ENCODE data around the gene APOOL. TPM values are rescaled to one million over a fixed set of nuclear protein-coding genes. Genes with fewer than 3 reads are reported as not detected.

Gene APOOL
- total and polyA plus RNA-seq, 4 experiments from 2014 or later: 3.1 to 8.8 (median 5.6) TPM

- Histone ChIP-seq H3K27ac (ENCODE audit: low read depth, low read length) (no peak overlapping the region), H3K27me3 (ENCODE audit: insufficient read depth, low read length) (no peaks in the 10 kb centered on the region), H3K4me1 (ENCODE audit: insufficient read depth, low read length) (no peaks in the 10 kb centered on the region), H3K36me3 (ENCODE audit: insufficient read depth, low read length) (no peaks in the 10 kb centered on the region), H3K4me3 (ENCODE audit: low read length in 2 of 2) (no peak overlapping the region), H3K9me3 (ENCODE audit: control insufficient read depth in 1 of 2, low read length in 2 of 2) (no peaks in the 10 kb centered on the region)
- DNase-seq: no peak
- H3K4me1 Mint-ChIP-seq: no peaks in the 10 kb centered on the region
- H3K27ac Mint-ChIP-seq: no peak overlapping the region
- ChIA-PET POLR2A (ENCODE audit: partially characterized antibody) (no interaction called here), CTCF (ENCODE audit: partially characterized antibody) (interaction anchor here (1.3 kb wide), 1 partner anchor 33 kb away, joined by 3 read pairs; no protein-coding TSS in a partner anchor)
- H3K36me3 Mint-ChIP-seq: no peaks in the 10 kb centered on the region
- peaks cover 0 to 2% of the 10 kb centered on the region in 2 donors for H3K27me3 Mint-ChIP-seq
- no peak overlapping the region for H3K4me3 Mint-ChIP-seq
- no peaks in the 10 kb centered on the region for H3K9me3 Mint-ChIP-seq
- intact Hi-C loops (cut with micrococcal nuclease): no loop called here
Measured at GRCh38 chrX:85112293-85112692, 108.6 kb downstream of the APOOL start.

- Histone ChIP-seq H3K36me3 (ENCODE audit: insufficient read depth, low read length) (no peaks in the 10 kb centered on the region), H3K9me3 (ENCODE audit: control insufficient read depth in 1 of 2, low read length in 2 of 2) (no peaks in the 10 kb centered on the region), H3K4me3 (ENCODE audit: low read length in 2 of 2) (no peak overlapping the region), H3K27ac (ENCODE audit: low read depth, low read length) (no peak overlapping the region), H3K4me1 (ENCODE audit: insufficient read depth, low read length) (no peaks in the 10 kb centered on the region), H3K27me3 (ENCODE audit: insufficient read depth, low read length) (no peaks in the 10 kb centered on the region)
- no peak overlapping the region for H3K27ac Mint-ChIP-seq
- POLR2A ChIA-PET (ENCODE audit: partially characterized antibody): no interaction called here
- no peak for DNase-seq
- no peak overlapping the region for H3K4me3 Mint-ChIP-seq
- intact Hi-C loops (cut with micrococcal nuclease): no loop called here
- peaks cover 0 to 2% of the 10 kb centered on the region in 2 donors for H3K27me3 Mint-ChIP-seq
- H3K4me1 Mint-ChIP-seq: no peaks in the 10 kb centered on the region
- no peaks in the 10 kb centered on the region for H3K9me3 Mint-ChIP-seq
- CTCF ChIA-PET (ENCODE audit: partially characterized antibody): no interaction called here
- H3K36me3 Mint-ChIP-seq: no peaks in the 10 kb centered on the region
Measured at GRCh38 chrX:85113746-85114145, 110.1 kb downstream of the APOOL start.

- ChIA-PET POLR2A (ENCODE audit: partially characterized antibody) (no interaction called here), CTCF (ENCODE audit: partially characterized antibody) (no interaction called here)
- H3K4me1 ChIP-seq (ENCODE audit: insufficient read depth, low read length): no peaks in the 10 kb centered on the region
- intact Hi-C loops (cut with micrococcal nuclease): no loop called here
- no peaks in the 10 kb centered on the region for H3K4me1 Mint-ChIP-seq
- peaks cover 0 to 2% of the 10 kb centered on the region in 2 donors for H3K27me3 Mint-ChIP-seq
- no peak overlapping the region for H3K4me3 Mint-ChIP-seq
- H3K9me3 ChIP-seq (ENCODE audit: control insufficient read depth in 1 of 2, low read length in 2 of 2): no peaks in the 10 kb centered on the region
- no peaks in the 10 kb centered on the region for H3K27me3 ChIP-seq (ENCODE audit: insufficient read depth, low read length)
- no peaks in the 10 kb centered on the region for H3K36me3 ChIP-seq (ENCODE audit: insufficient read depth, low read length)
- no peak overlapping the region for H3K27ac ChIP-seq (ENCODE audit: low read depth, low read length)
- H3K27ac Mint-ChIP-seq: no peak overlapping the region
- H3K36me3 Mint-ChIP-seq: no peaks in the 10 kb centered on the region
- H3K9me3 Mint-ChIP-seq: no peaks in the 10 kb centered on the region
- DNase-seq: no peak
- no peak overlapping the region for H3K4me3 ChIP-seq (ENCODE audit: low read length in 2 of 2)
Measured at GRCh38 chrX:85114171-85114570, 110.5 kb downstream of the APOOL start.

- Mint-ChIP-seq H3K36me3 (no peaks in the 10 kb centered on the region), H3K9me3 (no peaks in the 10 kb centered on the region), H3K27ac (no peak overlapping the region), H3K27me3 (peaks cover 0 to 2% of the 10 kb centered on the region in 2 donors), H3K4me1 (no peaks in the 10 kb centered on the region), H3K4me3 (no peak overlapping the region)
- POLR2A ChIA-PET (ENCODE audit: partially characterized antibody): no interaction called here
- DNase-seq: no peak
- intact Hi-C loops (cut with micrococcal nuclease): no loop called here
- Histone ChIP-seq H3K9me3 (ENCODE audit: control insufficient read depth in 1 of 2, low read length in 2 of 2) (no peaks in the 10 kb centered on the region), H3K4me3 (ENCODE audit: low read length in 2 of 2) (no peak overlapping the region), H3K27ac (ENCODE audit: low read depth, low read length) (no peak overlapping the region), H3K36me3 (ENCODE audit: insufficient read depth, low read length) (no peaks in the 10 kb centered on the region), H3K4me1 (ENCODE audit: insufficient read depth, low read length) (no peaks in the 10 kb centered on the region), H3K27me3 (ENCODE audit: insufficient read depth, low read length) (no peaks in the 10 kb centered on the region)
- CTCF ChIA-PET (ENCODE audit: partially characterized antibody): no interaction called here
Measured at GRCh38 chrX:85114776-85115175, 111.1 kb downstream of the APOOL start.

- Histone ChIP-seq H3K27ac (ENCODE audit: low read depth, low read length) (no peak overlapping the region), H3K27me3 (ENCODE audit: insufficient read depth, low read length) (no peaks in the 10 kb centered on the region), H3K9me3 (ENCODE audit: control insufficient read depth in 1 of 2, low read length in 2 of 2) (no peaks in the 10 kb centered on the region), H3K4me1 (ENCODE audit: insufficient read depth, low read length) (no peaks in the 10 kb centered on the region), H3K36me3 (ENCODE audit: insufficient read depth, low read length) (no peaks in the 10 kb centered on the region), H3K4me3 (ENCODE audit: low read length in 2 of 2) (no peak overlapping the region)
- H3K27ac Mint-ChIP-seq: no peak overlapping the region
- ChIA-PET POLR2A (ENCODE audit: partially characterized antibody) (no interaction called here), CTCF (ENCODE audit: partially characterized antibody) (no interaction called here)
- intact Hi-C loops (cut with micrococcal nuclease): no loop called here
- peaks cover 0 to 2% of the 10 kb centered on the region in 2 donors for H3K27me3 Mint-ChIP-seq
- no peaks in the 10 kb centered on the region for H3K4me1 Mint-ChIP-seq
- H3K9me3 Mint-ChIP-seq: no peaks in the 10 kb centered on the region
- no peaks in the 10 kb centered on the region for H3K36me3 Mint-ChIP-seq
- DNase-seq: no peak
- no peak overlapping the region for H3K4me3 Mint-ChIP-seq
Measured at GRCh38 chrX:85115252-85115651, 111.6 kb downstream of the APOOL start.

GRCh38 chrX:85136409-85136808 is 132.7 kb downstream of the APOOL start:
- Mint-ChIP-seq H3K4me3 (no peak overlapping the region), H3K27me3 (no peaks in the 10 kb centered on the region), H3K9me3 (peaks cover 0 to 2% (median 0%) of the 10 kb centered on the region in 8 donors), H3K36me3 (no peaks in the 10 kb centered on the region), H3K4me1 (no peaks in the 10 kb centered on the region), H3K27ac (no peak overlapping the region)
- H3K4me3 ChIP-seq (ENCODE audit: low read length in 2 of 2): no peak overlapping the region
- POLR2A ChIA-PET (ENCODE audit: partially characterized antibody): no interaction called here
- DNase-seq: no peak
- CTCF ChIA-PET (ENCODE audit: partially characterized antibody): no interaction called here
- no peaks in the 10 kb centered on the region for H3K27me3 ChIP-seq (ENCODE audit: insufficient read depth, low read length)
- H3K9me3 ChIP-seq (ENCODE audit: control insufficient read depth in 1 of 2, low read length in 2 of 2): no peaks in the 10 kb centered on the region
- intact Hi-C loops (cut with micrococcal nuclease): no loop called here
- H3K27ac ChIP-seq (ENCODE audit: low read depth, low read length): no peak overlapping the region
- H3K36me3 ChIP-seq (ENCODE audit: insufficient read depth, low read length): no peaks in the 10 kb centered on the region
- H3K4me1 ChIP-seq (ENCODE audit: insufficient read depth, low read length): no peaks in the 10 kb centered on the region

- POLR2A ChIA-PET (ENCODE audit: partially characterized antibody): no interaction called here
Measured at GRCh38 chrX:85139422-85139821, 135.7 kb downstream of the APOOL start.

GRCh38 chrX:85140964-85141363 is 137.3 kb downstream of the APOOL start:
- Histone ChIP-seq H3K4me1 (ENCODE audit: insufficient read depth, low read length) (no peaks in the 10 kb centered on the region), H3K4me3 (ENCODE audit: low read length in 2 of 2) (no peak overlapping the region), H3K27me3 (ENCODE audit: insufficient read depth, low read length) (no peaks in the 10 kb centered on the region), H3K27ac (ENCODE audit: low read depth, low read length) (no peak overlapping the region), H3K36me3 (ENCODE audit: insufficient read depth, low read length) (no peaks in the 10 kb centered on the region), H3K9me3 (ENCODE audit: control insufficient read depth in 1 of 2, low read length in 2 of 2) (no peaks in the 10 kb centered on the region)
- H3K4me1 Mint-ChIP-seq: no peaks in the 10 kb centered on the region
- H3K36me3 Mint-ChIP-seq: no peaks in the 10 kb centered on the region
- H3K9me3 Mint-ChIP-seq: no peaks in the 10 kb centered on the region
- no peaks in the 10 kb centered on the region for H3K27me3 Mint-ChIP-seq
- CTCF ChIA-PET (ENCODE audit: partially characterized antibody): no interaction called here
- H3K4me3 Mint-ChIP-seq: no peak overlapping the region
- intact Hi-C loops (cut with micrococcal nuclease): no loop called here
- POLR2A ChIA-PET (ENCODE audit: partially characterized antibody): no interaction called here
- H3K27ac Mint-ChIP-seq: no peak overlapping the region
- DNase-seq: no peak

More at GRCh38 chrX:85139422-85139821, 135.7 kb downstream of the APOOL start:
- Mint-ChIP-seq H3K4me3 (no peak overlapping the region), H3K27ac (no peak overlapping the region), H3K36me3 (no peaks in the 10 kb centered on the region), H3K27me3 (no peaks in the 10 kb centered on the region), H3K4me1 (no peaks in the 10 kb centered on the region), H3K9me3 (peaks cover 0 to 1% (median 0%) of the 10 kb centered on the region in 8 donors)
- no peaks in the 10 kb centered on the region for H3K4me1 ChIP-seq (ENCODE audit: insufficient read depth, low read length)
- intact Hi-C loops (cut with micrococcal nuclease): no loop called here
- no peaks in the 10 kb centered on the region for H3K36me3 ChIP-seq (ENCODE audit: insufficient read depth, low read length)
- no peak overlapping the region for H3K4me3 ChIP-seq (ENCODE audit: low read length in 2 of 2)
- no peaks in the 10 kb centered on the region for H3K9me3 ChIP-seq (ENCODE audit: control insufficient read depth in 1 of 2, low read length in 2 of 2)
- CTCF ChIA-PET (ENCODE audit: partially characterized antibody): no interaction called here
- no peak overlapping the region for H3K27ac ChIP-seq (ENCODE audit: low read depth, low read length)
- no peak for DNase-seq
- no peaks in the 10 kb centered on the region for H3K27me3 ChIP-seq (ENCODE audit: insufficient read depth, low read length)
